IMR-90 (cell line): Measurements from ENCODE around the gene IQGAP2. TPM values are rescaled to one million over a fixed set of nuclear protein-coding genes. Genes with fewer than 3 reads are reported as not detected.

ENCODE experiments used
- ATAC-seq: fragments of 200-7000 bp; cut with Tn5 transposase; 2 replicates; pipeline ENCODE4 v1.9.1; 2020; ENCODE audit warnings: low read depth, mild to moderate bottlenecking, moderate library complexity
- BruUV-seq: library from RNA; stranded (reverse); fragments of 400-500 nt; replicated peaks from 2 replicates; lab custom pipeline; 2021; lab: Mats Ljungman, UMichigan
- CTCF ChIA-PET: fragments of 300-600 bp; formaldehyde crosslinking; extraction: SDS; loops from one replicate; lab custom pipeline; 2021; ENCODE audit warnings: antibody characterized with exemption; lab: Yijun Ruan, JAX
- POLR2A ChIA-PET: fragments of 300-600 bp; sonication (Branson Sonifier 250); formaldehyde crosslinking; loops from one replicate; lab custom pipeline; 2022; ENCODE audit warnings: antibody characterized with exemption; ENCODE audit not compliant: unreplicated experiment; lab: Charles Lee
- DNase-seq: peaks from one replicate; pipeline ENCODE4 v3.0.0; 2013
- H2AFZ ChIP-seq: replicated peaks from 2 replicates; pipeline ENCODE3; 2013; ENCODE audit warnings: low read length, mild to moderate bottlenecking; ENCODE audit not compliant: poor library complexity
- H2AK5ac ChIP-seq: 2 replicates; pipeline ENCODE4 v1.6.1; 2013; ENCODE audit warnings: low read depth, low read length, inconsistent platforms
- H2AK9ac ChIP-seq: replicated peaks from 2 replicates; pipeline ENCODE3; 2013; ENCODE audit warnings: mild to moderate bottlenecking, low read depth, low read length, moderate library complexity; ENCODE audit not compliant: poor library complexity
- H2BK120ac ChIP-seq: 2 replicates; pipeline ENCODE4 v1.6.1; 2013; ENCODE audit warnings: low read depth, low read length, inconsistent platforms
- H2BK15ac ChIP-seq: 3 replicates; pipeline ENCODE4 v1.6.1; 2013; ENCODE audit warnings: low read depth, low read length, inconsistent platforms
- H2BK20ac ChIP-seq: 2 replicates; pipeline ENCODE4 v1.6.1; 2013; ENCODE audit warnings: low read depth, mild to moderate bottlenecking, inconsistent platforms, low read length, moderate library complexity
- H2BK5ac ChIP-seq: 2 replicates; pipeline ENCODE4 v1.6.1; 2013; ENCODE audit warnings: mild to moderate bottlenecking, low read depth, low read length, inconsistent platforms; ENCODE audit not compliant: poor library complexity, severe bottlenecking
- H3K14ac ChIP-seq: replicated peaks from 2 replicates; pipeline ENCODE4 v1.6.1; 2013; ENCODE audit warnings: low read depth, low read length, inconsistent platforms
- H3K18ac ChIP-seq: 2 replicates; pipeline ENCODE4 v1.6.1; 2013; ENCODE audit warnings: low read depth, low read length, control low read depth
- H3K23ac ChIP-seq: 2 replicates; pipeline ENCODE4 v1.6.1; 2013; ENCODE audit warnings: low read depth, low read length, inconsistent platforms
- H3K27ac ChIP-seq: 2 replicates; pipeline ENCODE4 v1.5.1; 2013; ENCODE audit warnings: mild to moderate bottlenecking, control low read depth, low read length; ENCODE audit not compliant: insufficient read depth
- H3K27me3 ChIP-seq: 2 replicates; pipeline ENCODE4 v1.6.1; 2013; ENCODE audit warnings: low read length; ENCODE audit not compliant: control insufficient read depth, insufficient read depth
- H3K36me3 ChIP-seq: 2 replicates; pipeline ENCODE4 v1.6.1; 2013; ENCODE audit warnings: low read length, mixed read lengths; ENCODE audit not compliant: control insufficient read depth, insufficient read depth
- H3K4ac ChIP-seq: 2 replicates; pipeline ENCODE4 v1.6.1; 2013; ENCODE audit warnings: low read depth, low read length, inconsistent platforms
- H3K4me1 ChIP-seq: 2 replicates; pipeline ENCODE4 v1.6.1; 2013; ENCODE audit warnings: low read length, mixed read lengths; ENCODE audit not compliant: control insufficient read depth, insufficient read depth
- H3K4me2 ChIP-seq: 2 replicates; pipeline ENCODE4 v1.6.1; 2013; ENCODE audit warnings: low read depth, mild to moderate bottlenecking, control low read depth, low read length, moderate library complexity
- H3K4me3 ChIP-seq: 2 replicates; pipeline ENCODE4 v1.5.1; 2013; ENCODE audit warnings: low read depth, mild to moderate bottlenecking, control low read depth, low read length, moderate library complexity; ENCODE audit not compliant: insufficient read depth
- H3K56ac ChIP-seq: 2 replicates; pipeline ENCODE4 v1.6.1; 2013; ENCODE audit warnings: low read length, inconsistent platforms; ENCODE audit not compliant: insufficient read depth; ENCODE audit errors: extremely low read depth
- H3K79me1 ChIP-seq, 2 experiments: 2 replicates each; pipeline ENCODE4 v1.6.1; 2013; ENCODE audit warnings: low read length in 2 of 2, inconsistent platforms in 1 of 2, low read depth in 1 of 2
- H3K9ac ChIP-seq: 2 replicates; pipeline ENCODE4 v1.6.1; 2013; ENCODE audit warnings: low read depth, low read length, control low read depth
- H3K9me1 ChIP-seq: 2 replicates; pipeline ENCODE4 v1.6.1; 2013; ENCODE audit warnings: low read length, inconsistent platforms; ENCODE audit not compliant: insufficient read depth
- H3K9me3 ChIP-seq: 2 replicates; pipeline ENCODE4 v1.6.1; 2013; ENCODE audit warnings: low read length; ENCODE audit not compliant: control insufficient read depth, insufficient read depth
- H4K20me1 ChIP-seq: 2 replicates; pipeline ENCODE4 v1.6.1; 2013; ENCODE audit warnings: low read length, inconsistent platforms; ENCODE audit not compliant: insufficient read depth
- H4K5ac ChIP-seq: 2 replicates; pipeline ENCODE4 v1.6.1; 2013; ENCODE audit warnings: mild to moderate bottlenecking, low read depth, low read length, control low read depth
- H4K8ac ChIP-seq, 2 experiments: 2 replicates each; pipeline ENCODE4 v1.6.1; 2013; ENCODE audit warnings: low read depth in 2 of 2, low read length in 2 of 2, control low read depth in 1 of 2, inconsistent platforms in 1 of 2
- H4K91ac ChIP-seq: 2 replicates; pipeline ENCODE4 v1.6.1; 2013; ENCODE audit warnings: low read depth, low read length, inconsistent platforms; ENCODE audit not compliant: insufficient read depth
- BHLHE40 ChIP-seq: fragments of 150-350 bp; IDR thresholded peaks from 2 replicates; pipeline ENCODE4 v1.6.1; 2016; ENCODE audit warnings: mild to moderate bottlenecking, low read depth, low read length
- CEBPB ChIP-seq: IDR thresholded peaks from 2 replicates; pipeline ENCODE4 v1.6.1; 2012; ENCODE audit warnings: low read depth, low read length, improper control_type of control experiment
- CHD1 ChIP-seq: IDR thresholded peaks from 2 replicates; pipeline ENCODE4 v1.6.1; 2012; ENCODE audit warnings: low read depth, low read length, improper control_type of control experiment
- CTCF ChIP-seq: conservative IDR thresholded peaks from 2 replicates; pipeline ENCODE4 v1.5.1; 2012; ENCODE audit warnings: mild to moderate bottlenecking, low read depth, low read length, improper control_type of control experiment
- ELK1 ChIP-seq: fragments of 150-350 bp; IDR thresholded peaks from 2 replicates; pipeline ENCODE4 v1.6.1; 2016; ENCODE audit warnings: low read depth, mild to moderate bottlenecking, low read length, moderate library complexity, borderline replicate concordance
- FOS ChIP-seq: fragments of 150-350 bp; IDR thresholded peaks from 2 replicates; pipeline ENCODE4 v1.6.1; 2016; ENCODE audit warnings: low read depth, low read length
- MAFK ChIP-seq: IDR thresholded peaks from 2 replicates; pipeline ENCODE4 v1.6.1; 2012; ENCODE audit warnings: low read depth, low read length, improper control_type of control experiment
- MAZ ChIP-seq: IDR thresholded peaks from 2 replicates; pipeline ENCODE4 v1.6.1; 2012; ENCODE audit warnings: low read depth, mild to moderate bottlenecking, low read length, improper control_type of control experiment, moderate library complexity, borderline replicate concordance
- MXI1 ChIP-seq: IDR thresholded peaks from 2 replicates; pipeline ENCODE4 v1.6.1; 2012; ENCODE audit warnings: low read depth, mild to moderate bottlenecking, low read length, moderate library complexity, borderline replicate concordance
- NFE2L2 ChIP-seq: fragments of 150-350 bp; IDR thresholded peaks from 2 replicates; pipeline ENCODE4 v1.6.1; 2016; ENCODE audit warnings: low read depth, mild to moderate bottlenecking, low read length
- POLR2A ChIP-seq: IDR thresholded peaks from 2 replicates; pipeline ENCODE4 v1.6.1; 2012; ENCODE audit warnings: mild to moderate bottlenecking, low read depth, low read length
- RAD21 ChIP-seq: IDR thresholded peaks from 2 replicates; pipeline ENCODE4 v1.6.1; 2012; ENCODE audit warnings: low read length, improper control_type of control experiment
- RCOR1 ChIP-seq: IDR thresholded peaks from 2 replicates; pipeline ENCODE4 v1.6.1; 2012; ENCODE audit warnings: mild to moderate bottlenecking, low read length, improper control_type of control experiment; ENCODE audit not compliant: insufficient replicate concordance
- RFX5 ChIP-seq: IDR thresholded peaks from 2 replicates; pipeline ENCODE4 v1.8.0; 2012; ENCODE audit warnings: low read depth, mild to moderate bottlenecking, low read length, moderate library complexity
- SMC3 ChIP-seq: fragments of 150-350 bp; IDR thresholded peaks from 2 replicates; pipeline ENCODE4 v1.6.1; 2016; ENCODE audit warnings: low read depth, mild to moderate bottlenecking, antibody characterized with exemption, low read length, moderate library complexity
- USF2 ChIP-seq: fragments of 150-350 bp; IDR thresholded peaks from 2 replicates; pipeline ENCODE4 v1.6.1; 2017; ENCODE audit warnings: mild to moderate bottlenecking, antibody characterized with exemption, low read length, low read depth
- WGBS, 2 experiments: methylation state at CpG; one replicate each; pipeline versions ENCODE4 v1.1.5 to v1.1.7; 2013; ENCODE audit warnings: missing lambda C conversion rate in 2 of 2; ENCODE audit not compliant: insufficient read length in 1 of 2; ENCODE audit errors: extremely low coverage in 2 of 2; 5-methylcytosine and 5-hydroxymethylcytosine counted together
- dilution Hi-C: fragments of 300-500 bp; cut with HindIII; formaldehyde crosslinking; loops from one replicate; pipeline ENCODE4 v1.14.3; 2018; ENCODE audit warnings: low sequenced_read_pairs; ENCODE audit not compliant: unreplicated experiment
- in situ Hi-C: fragments of 300-500 bp; cut with MboI; formaldehyde crosslinking; loops from 3 replicates; pipeline ENCODE4 v1.14.3; 2019; ENCODE audit warnings: low sequenced_read_pairs, inconsistent platforms, mixed read lengths
- intact Hi-C: fragments of 100-400 bp; cut with micrococcal nuclease; formaldehyde crosslinking; loops from 2 replicates; pipeline ENCODE4 v1.10.0; 2022
- polyA plus RNA-seq, 3 experiments: library from polyadenylated mRNA; depleted of rRNA; stranded (reverse); fragments of >200 nt; gene quantifications; 2 replicates each; pipeline ENCODE4 v1.2.3, GENCODE V29; 2012; ENCODE audit warnings: low replicate concordance in 1 of 3
- total RNA-seq: library from RNA; depleted of rRNA; stranded (reverse); fragments of >200 nt; gene quantifications from 2 replicates; pipeline ENCODE4 v1.2.3, GENCODE V29; 2012

The IQGAP2 gene
- total and polyA plus RNA-seq, 2 of the 4 experiments (the other 2 are of a cell fraction): 0.21 to 0.36 TPM

GRCh38 chr5:76378355-76378754 lies 24.7 kb upstream of the IQGAP2 start:
- Histone ChIP-seq H3K4me3 (no peak overlapping the region), H2BK20ac (no peak overlapping the region), H4K8ac (no peak overlapping the region), H3K4me2 (no peak overlapping the region), H3K4me1 (no peaks in the 10 kb centered on the region; the same call in 1 of the 2 replicates), H2AK9ac (no peak overlapping the region), H2BK120ac (no peak overlapping the region), H4K91ac (no peak overlapping the region), H3K36me3 (no peaks in the 10 kb centered on the region), H3K27ac (no peak overlapping the region), H4K5ac (no peak overlapping the region), H3K14ac (no peak overlapping the region), H2AK5ac (no peak overlapping the region), H2AFZ (no peak overlapping the region), H3K27me3 (peaks cover 1% of the 10 kb centered on the region; the same call in 1 of the 2 replicates), H3K23ac (no peak overlapping the region), H3K56ac (no peak overlapping the region), H2BK15ac (no peak overlapping the region), H3K18ac (no peak overlapping the region), H3K9me1 (no peaks in the 10 kb centered on the region), H3K79me1 (no peaks in the 10 kb centered on the region), H2BK5ac (no peak overlapping the region), H3K4ac (no peak overlapping the region), H3K9ac (no peak overlapping the region), H3K9me3 (no peaks in the 10 kb centered on the region), H4K20me1 (no peaks in the 10 kb centered on the region)
- intact Hi-C loops: no loop called here
- ChIA-PET POLR2A (no interaction called here), CTCF (no interaction called here)
- BruUV-seq: no TSS peak
- in situ Hi-C loops: no loop called here
- ATAC-seq (no peak), DNase-seq (no peak)
- WGBS, 2 experiments: 86 to 100% methylated on average over 1 to 6 of the region's 6 CpGs
- dilution Hi-C loops: no loop called here
- TF ChIP-seq NFE2L2: no peak
- no peak for TF ChIP-seq USF2
- no peak for TF ChIP-seq FOS
- TF ChIP-seq SMC3: no peak
- no peak for TF ChIP-seq MXI1
- no peak for TF ChIP-seq CHD1
- TF ChIP-seq POLR2A: no peak
- TF ChIP-seq MAFK: no peak
- no peak for TF ChIP-seq RAD21
- no peak for TF ChIP-seq RFX5
- TF ChIP-seq BHLHE40: no peak
- no peak for TF ChIP-seq MAZ
- TF ChIP-seq CTCF: no peak
- no peak for TF ChIP-seq ELK1
- TF ChIP-seq CEBPB: no peak
- TF ChIP-seq RCOR1: no peak
